Heart right ventricle (tissue), 16 donors: ENCODE results near the gene ZSWIM5. TPM values are rescaled to one million over a fixed set of nuclear protein-coding genes. Genes with fewer than 3 reads are reported as not detected.
"Not testable (repeated sequence)": the region's sequence is repeated elsewhere in the genome, so short reads cannot be mapped to it uniquely, and the experiment has no call there.

ENCODE experiments used
- ATAC-seq, 8 donors: fragments of 200-7000 bp; cut with Tn5 transposase; one replicate each; pipeline ENCODE4 v1.9.1; 2020; ENCODE audit warnings: mild to moderate bottlenecking in 8 of 8, moderate library complexity in 8 of 8, moderate number of reproducible peaks in 1 of 8
- DNase-seq, 2 donors: peaks; one replicate each; pipeline ENCODE4 v3.0.0-alpha.2; 2020
- H3K27ac ChIP-seq, 10 donors: fragments of 200-600 bp; sonication (generic) in 2 of 10; one replicate each; pipeline versions ENCODE4 v1.5.0 to v1.8.0; 2020 to 2022; ENCODE audit warnings: mild to moderate bottlenecking in 3 of 10
- H3K27me3 ChIP-seq, 7 donors: fragments of 200-600 bp; one replicate each; pipeline ENCODE4 v1.8.0; 2021 to 2022; ENCODE audit warnings: mild to moderate bottlenecking in 2 of 7
- H3K36me3 ChIP-seq, 9 donors: fragments of 200-600 bp; sonication (generic) in 1 of 9; one replicate each; pipeline versions ENCODE4 v1.5.0 to v1.8.0; 2020 to 2022; ENCODE audit warnings: mild to moderate bottlenecking in 2 of 9
- H3K4me1 ChIP-seq, 9 donors: fragments of 200-600 bp; sonication (generic) in 1 of 9; one replicate each; pipeline versions ENCODE4 v1.5.0 to v1.8.0; 2020 to 2022; ENCODE audit warnings: mild to moderate bottlenecking in 4 of 9
- H3K4me3 ChIP-seq, 10 donors: fragments of 200-600 bp; sonication (generic) in 2 of 10; one replicate each; pipeline versions ENCODE4 v1.5.0 to v1.8.0; 2020 to 2022; ENCODE audit warnings: mild to moderate bottlenecking in 7 of 10, moderate library complexity in 2 of 10
- H3K9me3 ChIP-seq, 11 donors: fragments of 200-600 bp in 10 of 11; sonication (generic) in 2 of 11; one replicate each; pipeline versions ENCODE4 v1.5.0 to v1.8.0; 2013 to 2022; ENCODE audit warnings: mild to moderate bottlenecking in 2 of 11, control low read depth in 1 of 11, moderate library complexity in 1 of 11
- WGBS, 2 donors: extraction: QIAGEN DNeasy Blood & Tissue Kit; methylation state at CpG; one replicate each; pipeline ENCODE4 v1.1.7; 2013; ENCODE audit warnings: inconsistent platforms in 1 of 2; 5-methylcytosine and 5-hydroxymethylcytosine counted together
- intact Hi-C, 10 donors: fragments of 100-400 bp; cut with DNase I; formaldehyde crosslinking; loops; one replicate each; pipeline versions ENCODE4 v1.11.1 to v1.14.2; 2022
- polyA plus RNA-seq, 2 donors: library from polyadenylated mRNA; stranded (reverse); fragments of 200-250 nt; gene quantifications; one replicate each; pipeline ENCODE4 v1.2.3, GENCODE V29; 2013
- total RNA-seq, 10 donors: library from RNA; stranded (reverse); fragmentation: NEBNext Ultra II Directional in 3 of 10; extraction: Animal tissue kit (Norgen Biotek cat#: 25700) in 3 of 10; gene quantifications; one replicate each; pipeline versions ENCODE4 v1.2.1 to v1.2.4, GENCODE V29; 2021 to 2023
- TF ChIP-seq, protein P1 (sequence below), 9 donors: fragments of 200-600 bp; sonication (generic) in 2 of 9; IDR thresholded peaks; one replicate each; pipeline versions ENCODE4 v1.5.0 to v1.8.0; 2021 to 2022; ENCODE audit warnings: antibody characterized with exemption in 9 of 9, mild to moderate bottlenecking in 5 of 9, moderate library complexity in 1 of 9
- donor health status: Arrhythmogenic right ventricular cardiomyopathy.
- donor health status: ischemic (EF 13 %, LVEDD 7.1; RV severe dilation, severe dysfunction).
- donor health status: healthy with polysubstance abuse.
- donor health status: DM: no; HTN: yes; CAD: no.
- donor health status: DM: no; HTN: no; CAD: no.
- donor health status: ischemic (EF 25% LVEDD 6.9; RV normal size, moderate dysfunction).
- donor health status: ischemic (EF 25% LVEDD 5.7; RV mildly dilated, moderate dysfunction).
- donor health status: healthy.
- donor health status: DM: yes; HTN: yes; CAD: no.
- donor health status: Ischemic cardiomyopathy.
- donor health status: ischemic (EF 35%, LVEDD 5.7; RV mildly dilated, moderate dysfunction).
- donor health status: nonischemic (EF 11% LVEDD 7.7; RV severe dilation, severe dysfunction).
- donor health status: DM: yes; HTN: yes; CAD: no.
- donor health status: PGD.
- donor health status: ischemic (EF 29% LVEDD 5.4; RV normal size, mild dysfunction).
- donor health status: nonischemic (EF 23%, LVEDD 6.1; RV moderate dilation, normal function).

The ZSWIM5 gene
- total and polyA plus RNA-seq, 12 donors = 0.22 to 1.7 (median 0.77) TPM

DNA sequence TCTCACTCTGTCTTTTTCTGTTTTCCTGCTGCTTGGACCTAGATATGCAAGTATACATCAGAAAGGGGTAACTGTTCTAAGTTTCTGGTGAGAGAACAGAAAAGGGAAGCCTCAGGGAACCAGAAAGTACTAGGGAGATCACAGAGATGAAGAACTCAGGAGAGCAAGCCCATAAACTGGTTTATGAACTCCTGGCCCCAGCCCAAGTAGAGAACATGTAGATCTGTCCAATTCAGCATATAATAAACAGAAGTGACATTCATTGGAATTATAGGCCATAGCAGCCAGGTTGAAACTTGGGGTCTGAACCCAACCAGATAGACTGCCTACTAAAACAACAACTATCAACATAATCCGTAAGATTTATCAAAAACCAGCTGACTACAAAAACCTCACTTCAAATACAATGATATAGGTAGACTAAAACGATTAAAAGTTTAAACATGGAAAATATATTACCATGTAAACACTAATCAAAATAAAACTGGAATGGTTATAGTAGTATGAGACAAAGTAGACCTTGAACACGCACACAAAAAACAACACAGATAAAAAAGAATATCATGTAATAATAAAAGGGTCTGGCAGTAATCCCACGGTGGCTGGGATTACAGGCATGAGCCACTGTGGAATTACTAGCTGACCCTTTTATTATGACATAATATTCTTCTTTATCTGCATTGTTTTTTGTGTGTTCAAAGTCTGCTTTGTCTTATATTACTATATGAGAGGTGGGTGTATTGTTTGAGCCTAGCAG is 65.0 kb downstream of the ZSWIM5 start:
- WGBS, 2 donors = 80 to 84% methylated on average over 4 of the region's 4 CpGs
- TF ChIP-seq, protein P1, sequence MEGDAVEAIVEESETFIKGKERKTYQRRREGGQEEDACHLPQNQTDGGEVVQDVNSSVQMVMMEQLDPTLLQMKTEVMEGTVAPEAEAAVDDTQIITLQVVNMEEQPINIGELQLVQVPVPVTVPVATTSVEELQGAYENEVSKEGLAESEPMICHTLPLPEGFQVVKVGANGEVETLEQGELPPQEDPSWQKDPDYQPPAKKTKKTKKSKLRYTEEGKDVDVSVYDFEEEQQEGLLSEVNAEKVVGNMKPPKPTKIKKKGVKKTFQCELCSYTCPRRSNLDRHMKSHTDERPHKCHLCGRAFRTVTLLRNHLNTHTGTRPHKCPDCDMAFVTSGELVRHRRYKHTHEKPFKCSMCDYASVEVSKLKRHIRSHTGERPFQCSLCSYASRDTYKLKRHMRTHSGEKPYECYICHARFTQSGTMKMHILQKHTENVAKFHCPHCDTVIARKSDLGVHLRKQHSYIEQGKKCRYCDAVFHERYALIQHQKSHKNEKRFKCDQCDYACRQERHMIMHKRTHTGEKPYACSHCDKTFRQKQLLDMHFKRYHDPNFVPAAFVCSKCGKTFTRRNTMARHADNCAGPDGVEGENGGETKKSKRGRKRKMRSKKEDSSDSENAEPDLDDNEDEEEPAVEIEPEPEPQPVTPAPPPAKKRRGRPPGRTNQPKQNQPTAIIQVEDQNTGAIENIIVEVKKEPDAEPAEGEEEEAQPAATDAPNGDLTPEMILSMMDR (IDR thresholded peaks at IDR 0.05) = no peak
- H3K36me3 ChIP-seq = no peaks in the 10 kb centered on the region
- no peaks in the 10 kb centered on the region for H3K27me3 ChIP-seq
- DNase-seq (no peak), ATAC-seq (no peak)
- H3K9me3 ChIP-seq = no peaks in the 10 kb centered on the region
- H3K27ac ChIP-seq = no peak overlapping the region
- H3K4me3 ChIP-seq = no peak overlapping the region
- no peaks in the 10 kb centered on the region for H3K4me1 ChIP-seq
- intact Hi-C loops = no loop called here

DNA sequence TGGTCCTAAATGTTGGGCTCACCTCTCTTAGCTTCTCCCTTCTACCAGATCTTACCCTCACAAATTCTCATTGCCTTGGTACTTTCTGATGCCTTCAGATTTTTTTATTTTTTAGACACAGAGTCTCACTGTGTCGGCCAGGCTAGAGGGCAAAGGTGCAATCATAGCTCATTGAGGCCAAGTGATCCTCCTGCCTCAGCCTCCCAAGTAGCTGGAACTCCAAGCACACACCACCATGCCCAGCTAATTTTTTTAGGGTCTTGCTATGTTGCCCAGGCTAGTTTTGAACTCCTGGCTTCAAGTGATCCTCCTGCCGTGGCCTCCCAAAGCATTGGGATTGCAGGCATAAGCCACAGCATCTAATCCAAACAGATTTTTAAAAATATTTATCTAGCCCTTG is 69.4 kb downstream of the ZSWIM5 start:
- TF ChIP-seq, protein P1 (IDR thresholded peaks at IDR 0.05) = no peak
- Histone ChIP-seq H3K27ac (no peak overlapping the region), H3K4me3 (no peak overlapping the region), H3K9me3 (peaks cover 0 to 6% (median 0%) of the 10 kb centered on the region in 11 donors), H3K27me3 (no peaks in the 10 kb centered on the region), H3K4me1 (no peaks in the 10 kb centered on the region), H3K36me3 (no peaks in the 10 kb centered on the region)
- no peak for ATAC-seq
- intact Hi-C loops = no loop called here
- no peak for DNase-seq
- 91 to 94% methylated on average over 2 of the region's 2 CpGs for WGBS, 2 donors

DNA sequence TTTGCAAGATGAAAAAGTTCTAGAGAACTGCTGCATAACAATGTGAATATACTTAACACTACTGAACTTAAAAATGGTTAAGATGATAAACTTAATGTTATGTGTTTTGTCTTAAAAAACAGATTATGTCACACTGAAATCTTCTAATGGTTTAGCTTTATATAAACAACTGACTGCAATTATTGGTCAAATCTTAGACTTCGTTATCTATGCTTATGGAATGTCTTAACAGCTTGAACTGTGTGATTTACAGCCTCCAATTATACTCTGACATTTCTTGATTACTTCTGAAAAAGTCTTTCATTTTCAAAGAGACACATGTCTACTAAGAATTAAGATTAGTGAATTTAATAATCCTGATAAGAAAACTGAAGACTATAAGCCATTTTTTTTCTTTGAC is 71.1 kb downstream of the ZSWIM5 start:
- TF ChIP-seq, protein P1 (IDR thresholded peaks at IDR 0.05) = no peak
- ATAC-seq = no peak
- intact Hi-C loops = no loop called here

DNA sequence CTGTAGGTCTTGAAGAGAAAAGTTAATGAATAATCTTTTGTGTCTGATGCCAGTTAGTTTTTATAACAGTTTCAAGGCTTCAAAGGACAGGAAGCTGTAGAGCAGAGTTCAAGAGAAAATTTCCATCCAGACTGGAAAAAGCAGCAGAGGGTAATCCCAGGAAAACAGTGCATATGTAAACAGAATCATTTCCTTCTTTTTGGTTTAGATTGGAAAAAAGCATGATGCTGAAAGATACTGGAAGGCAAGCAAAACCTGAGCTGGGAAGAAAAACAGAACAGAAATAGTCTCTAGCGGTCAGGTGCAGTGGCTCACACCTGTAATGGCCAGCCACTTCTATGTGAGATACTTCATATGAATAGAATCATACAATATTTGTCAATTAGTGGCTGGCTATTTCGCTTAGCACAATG is 71.9 kb downstream of the ZSWIM5 start:
- Histone ChIP-seq H3K9me3 (peaks cover 0 to 6% (median 0%) of the 10 kb centered on the region in 11 donors), H3K4me3 (no peak overlapping the region), H3K36me3 (no peaks in the 10 kb centered on the region), H3K27me3 (no peaks in the 10 kb centered on the region), H3K4me1 (no peaks in the 10 kb centered on the region), H3K27ac (no peak overlapping the region)
- 63 to 71% methylated on average over 2 of the region's 2 CpGs for WGBS, 2 donors
- intact Hi-C loops = no loop called here
- DNase-seq (no peak), ATAC-seq (no peak)
- TF ChIP-seq, protein P1 (IDR thresholded peaks at IDR 0.05) = no peak

More for the DNA sequence above, 71.1 kb downstream of the ZSWIM5 start:
- DNase-seq = no peak
- H3K27ac ChIP-seq = no peak overlapping the region
- H3K4me1 ChIP-seq = no peaks in the 10 kb centered on the region
- no peak overlapping the region for H3K4me3 ChIP-seq
- no peaks in the 10 kb centered on the region for H3K36me3 ChIP-seq
- H3K9me3 ChIP-seq = peaks cover 0 to 6% (median 0%) of the 10 kb centered on the region in 11 donors
- 79 to 81% methylated on average over 1 of the region's 1 CpG for WGBS, 2 donors
- no peaks in the 10 kb centered on the region for H3K27me3 ChIP-seq

DNA sequence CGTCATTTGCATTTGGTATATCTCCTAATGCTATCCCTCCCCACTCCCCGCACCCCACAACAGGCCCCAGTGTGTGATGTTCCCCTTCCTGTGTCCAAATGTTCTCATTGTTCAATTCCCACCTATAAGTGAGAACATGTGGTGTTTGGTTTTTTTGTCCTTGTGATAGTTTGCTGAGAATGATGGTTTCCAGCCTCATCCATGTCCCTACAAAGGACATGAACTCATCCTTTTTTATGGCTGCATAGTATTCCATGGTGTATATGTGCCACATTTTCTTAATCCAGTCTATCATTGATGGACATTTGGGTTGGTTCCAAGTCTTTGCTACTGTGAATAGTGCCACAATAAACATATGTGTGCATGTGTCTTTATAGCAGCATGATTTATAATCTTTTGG is 73.7 kb downstream of the ZSWIM5 start:
- H3K4me1 ChIP-seq, H3K36me3 ChIP-seq, H3K4me3 ChIP-seq, ATAC-seq, intact Hi-C loops, H3K9me3 ChIP-seq, H3K27ac ChIP-seq, H3K27me3 ChIP-seq, DNase-seq: not testable (repeated sequence)
- WGBS, 2 donors = 77 to 78% methylated on average over 2 of the region's 2 CpGs
